CD4-positive, alpha-beta memory T cell (primary cell): Measurements from ENCODE around the gene MTMR3. TPM values are rescaled to one million over a fixed set of nuclear protein-coding genes. Genes with fewer than 3 reads are reported as not detected.
"Not testable (repeated sequence)": the region's sequence is repeated elsewhere in the genome, so short reads cannot be mapped to it uniquely, and the experiment has no call there.

Experiments
- CTCF ChIA-PET: fragments of 350-600 bp; sonication (Branson Sonifier 250); formaldehyde crosslinking; loops from one replicate; lab custom pipeline; 2021; ENCODE audit warnings: inconsistent platforms; ENCODE audit not compliant: partially characterized antibody; lab: Charles Lee
- POLR2A ChIA-PET: fragments of 350-600 bp; sonication (Branson Sonifier 250); formaldehyde crosslinking; loops from one replicate; lab custom pipeline; 2021; ENCODE audit not compliant: partially characterized antibody; lab: Charles Lee
- DNase-seq, 5 donors: peaks; one replicate each; pipeline versions ENCODE4 v3.0.0 to v3.0.0-alpha.2; 2020 to 2022; ENCODE audit warnings: mixed read lengths in 1 of 5
- H3K27ac ChIP-seq: one replicate; pipeline ENCODE4 v1.7.0; 2013; ENCODE audit warnings: low read depth, low read length
- H3K27me3 ChIP-seq: 2 replicates; pipeline ENCODE4 v1.7.0; 2013; ENCODE audit warnings: mild to moderate bottlenecking, low read length, moderate library complexity; ENCODE audit not compliant: insufficient read depth
- H3K36me3 ChIP-seq: 2 replicates; pipeline ENCODE4 v1.7.0; 2013; ENCODE audit warnings: mild to moderate bottlenecking, low read length, moderate library complexity; ENCODE audit not compliant: insufficient read depth
- H3K4me1 ChIP-seq: 2 replicates; pipeline ENCODE4 v1.7.0; 2013; ENCODE audit warnings: mild to moderate bottlenecking, low read length, moderate library complexity; ENCODE audit not compliant: insufficient read depth
- H3K4me3 ChIP-seq, 2 donors: one replicate each; pipeline ENCODE4 v1.7.0; 2013; ENCODE audit warnings: low read length in 2 of 2, mild to moderate bottlenecking in 1 of 2
- H3K9me3 ChIP-seq, 2 donors: one replicate each; pipeline ENCODE4 v1.7.0; 2013; ENCODE audit warnings: low read length in 2 of 2, control low read depth in 1 of 2; ENCODE audit not compliant: control insufficient read depth in 1 of 2
- H3K27ac Mint-ChIP-seq, 7 donors: one replicate each; pipeline ENCODE4 v1.8.0; 2020 to 2021; ENCODE audit warnings: mixed read lengths in 7 of 7, mild to moderate bottlenecking in 6 of 7, inconsistent platforms in 3 of 7, moderate library complexity in 3 of 7
- H3K27me3 Mint-ChIP-seq, 2 donors: one replicate each; pipeline ENCODE4 v1.8.0; 2020 to 2021; ENCODE audit warnings: mixed read lengths in 2 of 2
- H3K36me3 Mint-ChIP-seq, 2 donors: one replicate each; pipeline ENCODE4 v1.8.0; 2020 to 2021; ENCODE audit warnings: mixed read lengths in 2 of 2, inconsistent platforms in 1 of 2, mild to moderate bottlenecking in 1 of 2
- H3K4me1 Mint-ChIP-seq, 4 donors: one replicate each; pipeline ENCODE4 v1.8.0; 2020 to 2021; ENCODE audit warnings: mixed read lengths in 4 of 4, mild to moderate bottlenecking in 1 of 4
- H3K4me3 Mint-ChIP-seq, 8 donors: one replicate each; pipeline ENCODE4 v1.8.0; 2020 to 2021; ENCODE audit warnings: mixed read lengths in 8 of 8, mild to moderate bottlenecking in 7 of 8, moderate library complexity in 6 of 8, inconsistent platforms in 3 of 8
- H3K9me3 Mint-ChIP-seq, 8 donors: one replicate each; pipeline ENCODE4 v1.8.0; 2020 to 2021; ENCODE audit warnings: mixed read lengths in 8 of 8, mild to moderate bottlenecking in 5 of 8, inconsistent platforms in 3 of 8, moderate library complexity in 1 of 8
- intact Hi-C: fragments of 100-400 bp; cut with micrococcal nuclease; formaldehyde crosslinking; loops from one replicate; pipeline ENCODE4 v1.15.1; 2023
- polyA plus RNA-seq, 2 donors: library from polyadenylated mRNA; unstranded; fragments of 300-500 nt; fragmentation: Illumina TruSeq; gene quantifications; one replicate each; pipeline ENCODE4 v1.2.3, GENCODE V29; 2021
- total RNA-seq, 2 experiments: library from RNA; stranded (reverse); gene quantifications; one replicate each; pipeline ENCODE4 v1.2.3, GENCODE V29; 2021

The MTMR3 gene
- 10 to 100 TPM; 65.3 to 68.6 TPM for total RNA-seq
- polyA plus RNA-seq, result 10 to 100 TPM; 11.0 to 21.3 TPM

- ChIA-PET CTCF (interaction anchor here (1.1 kb wide), 1 partner anchor 45 kb away, joined by 3 read pairs; the partner anchor contains the start of gene ASCC2), POLR2A (interaction anchor here (0.6 to 2.5 kb wide), 9 partner anchors 9 to 1516 kb away, joined by 3 to 20 read pairs (median 4); partner anchors contain the start of genes ASCC2, DRG1, THOC5 and ZMAT5)
- peak within 1 kb of the TSS; percentile 82 for H3K27ac ChIP-seq
- intact Hi-C loops, result loop anchor here (1.0 to 10.0 kb wide), 5 partner anchors 45 to 280 kb away; partner anchors contain the start of genes ASCC2, NF2, UQCR10 and ZMAT5
- peak; percentile 82 to 91 (median 86) for DNase-seq
- H3K27me3 ChIP-seq, result no peaks in the 10 kb centered on the region
- Mint-ChIP-seq H3K27me3 (no peaks in the 10 kb centered on the region), H3K4me3 (peak within 1 kb of the TSS; percentile 85 to 93 (median 91)), H3K9me3 (no peaks in the 10 kb centered on the region), H3K27ac (peak within 1 kb of the TSS; percentile 73 to 93 (median 89)), H3K4me1 (peaks cover under 1 to 14% (median 8%) of the 10 kb centered on the region in 4 donors), H3K36me3 (peaks cover 0 to 6% of the 10 kb centered on the region in 2 donors)
- peaks cover 39% of the 10 kb centered on the region for H3K4me1 ChIP-seq
- no peaks in the 10 kb centered on the region for H3K9me3 ChIP-seq
- peak within 1 kb of the TSS; percentile 45 to 83 for H3K4me3 ChIP-seq
- H3K36me3 ChIP-seq, result no peaks in the 10 kb centered on the region
Observed at GRCh38 chr22:29883045-29883774, at the start of gene MTMR3. Gene MTMR3, plus strand, starts transcription at chr22:29883174. Its CDS starts 87,886 bp downstream, at chr22:29971060.

- H3K4me3 Mint-ChIP-seq, result no peak overlapping the region
- no peaks in the 10 kb centered on the region for H3K9me3 Mint-ChIP-seq
- peaks cover 34 to 57% of the 10 kb centered on the region in 2 donors for H3K36me3 Mint-ChIP-seq
- no peaks in the 10 kb centered on the region for H3K27me3 Mint-ChIP-seq
- peaks cover 25 to 56% (median 36%) of the 10 kb centered on the region in 4 donors for H3K4me1 Mint-ChIP-seq
- intact Hi-C loops, result no loop called here
- no peak for DNase-seq
- H3K36me3 ChIP-seq, result peaks cover 14% of the 10 kb centered on the region
- H3K27ac Mint-ChIP-seq, result peak overlapping the region in 1 of 7 donors; percentile 43
- H3K4me3 ChIP-seq, result no peak overlapping the region
- H3K27me3 ChIP-seq, result no peaks in the 10 kb centered on the region
- H3K27ac ChIP-seq, result no peak overlapping the region
- POLR2A ChIA-PET, result no interaction called here
- no peaks in the 10 kb centered on the region for H3K9me3 ChIP-seq
- peaks cover 25% of the 10 kb centered on the region for H3K4me1 ChIP-seq
- CTCF ChIA-PET, result interaction anchor here (1.0 kb wide), 1 partner anchor 170 kb away, joined by 3 read pairs; no protein-coding TSS in a partner anchor
Observed at GRCh38 chr22:29833392-29833965, 49.5 kb upstream of the MTMR3 start.

- no peak overlapping the region for H3K27ac ChIP-seq
- ChIA-PET POLR2A (interaction anchor here (0.5 kb wide), 1 partner anchor 48 kb away, joined by 3 read pairs; no protein-coding TSS in a partner anchor), CTCF (interaction anchor here (1.0 kb wide), 1 partner anchor 170 kb away, joined by 3 read pairs; no protein-coding TSS in a partner anchor)
- Mint-ChIP-seq H3K27ac (no peak overlapping the region), H3K9me3 (no peaks in the 10 kb centered on the region), H3K4me3 (peak overlapping the region in 1 of 8 donors; percentile 58), H3K4me1 (peaks cover 30 to 61% (median 41%) of the 10 kb centered on the region in 4 donors), H3K27me3 (no peaks in the 10 kb centered on the region), H3K36me3 (peaks cover 34 to 54% of the 10 kb centered on the region in 2 donors)
- H3K36me3 ChIP-seq, result peaks cover 14% of the 10 kb centered on the region
- intact Hi-C loops, result no loop called here
- H3K4me1 ChIP-seq, result peaks cover 31% of the 10 kb centered on the region
- H3K27me3 ChIP-seq, result no peaks in the 10 kb centered on the region
- no peak overlapping the region for H3K4me3 ChIP-seq
- H3K9me3 ChIP-seq, result no peaks in the 10 kb centered on the region
- DNase-seq, result no peak
Observed at GRCh38 chr22:29834046-29834445, 48.9 kb upstream of the MTMR3 start.

- H3K9me3 Mint-ChIP-seq, H3K27ac ChIP-seq, H3K27me3 Mint-ChIP-seq, H3K9me3 ChIP-seq, H3K27me3 ChIP-seq, H3K4me3 ChIP-seq, intact Hi-C loops, H3K36me3 ChIP-seq, DNase-seq: not testable (repeated sequence)
- Mint-ChIP-seq H3K4me3 (peak overlapping the region; percentile 78 to 99 (median 97)), H3K4me1 (peaks cover 29 to 55% (median 35%) of the 10 kb centered on the region in 4 donors), H3K27ac (peak overlapping the region in 6 of 7 donors; percentile 25 to 98 (median 80)), H3K36me3 (peaks cover 16 to 35% of the 10 kb centered on the region in 2 donors)
- CTCF ChIA-PET, result interaction anchor here (1.0 to 1.7 kb wide), 4 partner anchors 44 to 649 kb away, joined by 3 to 5 read pairs (median 3); partner anchors contain the start of genes UQCR10 and ZMAT5
- peaks cover 32% of the 10 kb centered on the region for H3K4me1 ChIP-seq
- POLR2A ChIA-PET, result interaction anchor here (1.4 to 2.8 kb wide), 7 partner anchors 11 to 283 kb away, joined by 3 to 20 read pairs (median 5); partner anchors contain the start of genes MTMR3, THOC5, UQCR10 and ZMAT5
Observed at GRCh38 chr22:29836791-29837370, 46.1 kb upstream of the MTMR3 start.

GRCh38 chr22:29837741-29838598 is 45.0 kb upstream of the MTMR3 start, which contains the start of gene ASCC2:
Gene ASCC2, minus strand, starts transcription at chr22:29838274. Its CDS starts 5,949 bp downstream, at chr22:29832325.
- Histone ChIP-seq H3K27me3 (no peaks in the 10 kb centered on the region), H3K36me3 (no peaks in the 10 kb centered on the region), H3K9me3 (no peaks in the 10 kb centered on the region), H3K4me3 (peak within 1 kb of the TSS; percentile 80 to 89), H3K4me1 (peaks cover 32% of the 10 kb centered on the region), H3K27ac (peak within 1 kb of the TSS; percentile 72)
- Mint-ChIP-seq H3K4me3 (peak within 1 kb of the TSS; percentile 93 to 99 (median 97)), H3K4me1 (peaks cover 29 to 48% (median 35%) of the 10 kb centered on the region in 4 donors), H3K36me3 (peaks cover 12 to 27% of the 10 kb centered on the region in 2 donors), H3K27me3 (no peaks in the 10 kb centered on the region), H3K27ac (peak within 1 kb of the TSS; percentile 94 to 99 (median 98)), H3K9me3 (no peaks in the 10 kb centered on the region)
- DNase-seq, result peak; percentile 96 to 99 (median 98)
- POLR2A ChIA-PET, result interaction anchor here (0.5 to 2.8 kb wide), 11 partner anchors 12 to 586 kb away, joined by 3 to 20 read pairs (median 4); partner anchors contain the start of genes MTMR3, THOC5, UQCR10 and ZMAT5
- intact Hi-C loops, result loop anchor here (1.0 to 2.0 kb wide), 4 partner anchors 45 to 257 kb away; partner anchors contain the start of genes MTMR3, NIPSNAP1, UQCR10 and ZMAT5
- CTCF ChIA-PET, result interaction anchor here (0.9 to 1.7 kb wide), 7 partner anchors 43 to 648 kb away, joined by 3 to 5 read pairs (median 3); partner anchors contain the start of genes MTMR3, UQCR10 and ZMAT5

GRCh38 chr22:29838599-29838956 is 44.4 kb upstream of the MTMR3 start:
- Mint-ChIP-seq H3K27ac (peak overlapping the region; percentile 94 to 99 (median 98)), H3K9me3 (no peaks in the 10 kb centered on the region), H3K36me3 (peaks cover 6 to 21% of the 10 kb centered on the region in 2 donors), H3K4me1 (peaks cover 27 to 42% (median 34%) of the 10 kb centered on the region in 4 donors), H3K27me3 (no peaks in the 10 kb centered on the region), H3K4me3 (peak overlapping the region; percentile 93 to 99 (median 97))
- Histone ChIP-seq H3K27ac (peak overlapping the region; percentile 72), H3K36me3 (no peaks in the 10 kb centered on the region), H3K27me3 (no peaks in the 10 kb centered on the region), H3K4me1 (peaks cover 32% of the 10 kb centered on the region), H3K9me3 (no peaks in the 10 kb centered on the region), H3K4me3 (peak overlapping the region; percentile 49 to 89)
- ChIA-PET POLR2A (interaction anchor here (0.5 to 2.8 kb wide), 9 partner anchors 11 to 285 kb away, joined by 3 to 20 read pairs (median 5); partner anchors contain the start of genes MTMR3, THOC5, UQCR10 and ZMAT5), CTCF (interaction anchor here (1.0 to 1.7 kb wide), 3 partner anchors 44 to 162 kb away, joined by 3 to 5 read pairs (median 5); partner anchors contain the start of genes MTMR3, UQCR10 and ZMAT5)
- DNase-seq, result no peak
- intact Hi-C loops, result loop anchor here (1.0 to 2.0 kb wide), 4 partner anchors 45 to 258 kb away; partner anchors contain the start of genes MTMR3, NIPSNAP1, UQCR10 and ZMAT5
